ENCODE measurements around the gene MAP3K5. TPM values are rescaled to one million over a fixed set of nuclear protein-coding genes. Genes with fewer than 3 reads are reported as not detected.

Gene MAP3K5
- total RNA-seq, 1 donor from 2014 or later, result 18.3 TPM

DNA sequence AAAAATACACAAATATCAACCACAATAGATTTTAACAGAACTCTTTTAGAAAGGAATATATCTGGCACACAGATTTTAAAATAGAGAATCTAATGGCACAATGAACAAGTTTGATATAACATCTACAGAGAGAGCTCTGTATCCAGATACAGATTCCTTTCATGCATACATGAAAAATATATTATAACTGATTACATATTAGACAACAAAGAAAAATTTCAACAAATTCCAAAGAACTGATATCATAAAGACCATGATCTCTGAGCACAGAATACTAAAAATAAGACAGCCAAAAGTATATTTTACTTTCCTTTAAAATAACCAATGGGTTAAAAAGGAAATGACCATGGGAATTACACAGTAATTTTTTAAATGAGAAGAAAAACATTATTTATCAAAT, 167.9 kb downstream of the MAP3K5 start:
- FAIRE-seq, result no peak
- DNase-seq (ENCODE audit: low spot score in 2 of 2), result no peak

DNA sequence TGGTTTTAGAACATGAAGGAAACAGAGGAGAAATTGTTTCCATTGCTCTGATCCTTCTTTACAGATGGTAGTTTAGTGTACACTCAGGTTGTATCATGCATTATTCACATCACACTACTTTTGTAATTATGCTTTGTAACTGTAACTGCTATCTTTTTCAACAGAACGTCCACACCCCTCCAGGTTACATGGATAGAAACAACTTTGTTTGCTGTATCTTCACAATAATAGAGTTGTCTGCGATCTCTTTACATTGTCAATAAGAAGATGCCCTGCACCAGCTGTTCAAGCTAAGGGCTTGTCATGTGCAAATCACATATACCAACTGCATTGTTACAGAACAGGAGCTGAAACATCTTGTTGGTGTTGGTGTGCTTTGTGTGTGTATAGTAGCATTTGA, 174.2 kb downstream of the MAP3K5 start:
- no peak for DNase-seq (ENCODE audit: low spot score in 2 of 2)
- no peak for FAIRE-seq

DNA sequence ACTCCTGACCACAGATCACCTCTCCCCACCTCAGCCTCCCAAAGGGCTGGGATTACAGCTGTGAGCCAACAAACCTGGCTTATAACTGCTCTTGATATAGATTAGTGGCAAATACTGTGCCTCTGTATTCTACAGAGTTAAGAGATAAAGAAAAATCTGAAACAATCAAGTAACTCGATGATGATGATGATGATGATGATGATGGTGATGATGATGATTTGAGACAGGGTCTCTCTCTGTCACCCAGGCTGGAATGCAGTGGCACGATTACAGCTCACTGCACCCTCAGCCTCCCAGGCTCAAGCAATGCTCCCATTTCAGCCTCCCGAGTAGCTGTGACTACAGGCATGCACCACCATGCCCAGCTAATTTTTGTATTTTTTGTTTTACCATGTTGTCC, 175.8 kb downstream of the MAP3K5 start:
- no peak for DNase-seq (ENCODE audit: low spot score in 2 of 2)
- FAIRE-seq, result no peak

GRCh38 chr6:136614994-136615393, 177.3 kb downstream of the MAP3K5 start:
- no peak for FAIRE-seq
- no peak for DNase-seq (ENCODE audit: low spot score in 2 of 2)

- DNase-seq (ENCODE audit: low spot score in 2 of 2) (no peak), FAIRE-seq (no peak)
Observed at GRCh38 chr6:136614350-136614749, 177.9 kb downstream of the MAP3K5 start.

- no peak for FAIRE-seq
- DNase-seq (ENCODE audit: low spot score in 2 of 2), result no peak
Observed at GRCh38 chr6:136613477-136613876, 178.8 kb downstream of the MAP3K5 start.

GRCh38 chr6:136612666-136613389, 179.4 kb downstream of the MAP3K5 start:
- FAIRE-seq (no peak), DNase-seq (ENCODE audit: low spot score in 2 of 2) (no peak)

- FAIRE-seq (no peak), DNase-seq (ENCODE audit: low spot score in 2 of 2) (no peak)
Observed at GRCh38 chr6:136611746-136612145, 180.5 kb downstream of the MAP3K5 start.

DNA sequence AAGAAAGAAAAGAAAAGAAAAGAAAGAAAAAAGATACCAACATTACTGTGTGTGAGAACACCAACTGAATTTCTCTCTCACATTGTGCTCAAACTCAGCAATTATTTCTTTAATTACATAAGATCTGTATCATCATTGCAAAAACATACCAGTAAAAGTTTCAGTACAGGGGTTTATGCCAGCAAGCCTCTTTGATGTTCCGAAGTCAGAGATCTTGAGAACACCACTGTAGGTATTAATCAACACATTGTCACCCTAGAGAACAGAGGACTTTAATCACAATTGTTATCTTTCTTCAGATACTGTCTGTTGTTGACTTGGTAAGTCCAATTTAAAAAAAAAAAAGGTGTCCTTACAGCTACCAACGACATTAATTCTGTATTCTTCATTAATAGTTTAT, 181.1 kb downstream of the MAP3K5 start:
- FAIRE-seq (no peak), DNase-seq (ENCODE audit: low spot score in 2 of 2) (no peak)

GRCh38 chr6:136609873-136610706, 182.2 kb downstream of the MAP3K5 start:
- DNase-seq (ENCODE audit: low spot score in 2 of 2) (no peak), FAIRE-seq (no peak)

DNA sequence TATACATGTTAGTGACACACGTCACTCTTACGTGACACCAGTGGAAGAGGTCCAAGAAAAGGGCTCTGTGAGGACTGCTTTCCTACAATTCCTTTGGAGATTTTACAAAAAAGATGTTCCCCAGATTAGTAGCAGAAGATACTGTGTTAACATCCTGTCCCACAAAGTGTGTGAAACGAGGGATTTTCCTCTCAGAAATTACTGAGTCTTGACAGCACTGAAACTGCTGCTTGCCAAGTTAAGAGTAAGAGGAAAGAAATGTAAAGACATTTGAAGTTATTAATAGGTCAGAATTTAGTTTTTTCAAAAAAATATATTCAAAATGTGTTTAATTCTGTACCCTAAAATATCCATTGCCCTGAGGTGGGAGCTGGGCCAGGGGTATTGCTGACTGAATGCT, 183.3 kb downstream of the MAP3K5 start:
- FAIRE-seq, result no peak
- no peak for DNase-seq (ENCODE audit: low spot score in 2 of 2)

- FAIRE-seq, result no peak
- no peak for DNase-seq (ENCODE audit: low spot score in 2 of 2)
Observed at GRCh38 chr6:136607932-136608772, 184.1 kb downstream of the MAP3K5 start.

- DNase-seq (ENCODE audit: low spot score in 2 of 2), result no peak
- no peak for FAIRE-seq
Observed at GRCh38 chr6:136607204-136607931, 184.9 kb downstream of the MAP3K5 start.

DNA sequence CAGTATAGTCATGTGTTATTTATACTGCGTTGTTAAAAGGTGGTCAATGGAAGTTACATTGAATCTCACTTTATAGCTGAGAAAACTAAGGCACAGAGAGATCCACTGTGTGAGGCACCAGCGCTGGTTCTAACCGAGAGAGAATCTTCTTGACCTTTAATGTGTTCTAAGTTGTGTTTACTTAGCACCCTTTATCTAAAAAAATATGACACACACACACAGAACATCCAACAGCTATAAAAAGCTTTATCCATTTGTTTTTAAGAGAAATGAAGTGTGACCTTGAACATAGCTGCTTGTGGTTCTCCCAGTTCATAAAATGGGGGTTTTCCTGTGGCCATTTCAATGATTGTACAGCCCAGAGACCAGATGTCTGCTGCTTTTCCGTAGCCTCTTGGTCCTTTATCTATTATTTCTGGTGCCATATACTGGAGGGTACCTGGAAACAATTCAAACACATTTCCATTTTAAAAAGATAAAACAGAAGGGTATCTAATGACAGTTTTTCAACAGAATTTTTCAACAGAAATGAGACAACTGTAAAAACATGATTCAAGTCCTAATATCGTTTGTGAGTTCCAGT, 187.3 kb downstream of the MAP3K5 start:
- FAIRE-seq (no peak), DNase-seq (ENCODE audit: low spot score in 2 of 2) (no peak)

GRCh38 chr6:136604328-136604825, 187.9 kb downstream of the MAP3K5 start:
- FAIRE-seq, result no peak
- DNase-seq (ENCODE audit: low spot score in 2 of 2), result no peak

GRCh38 chr6:136600818-136601217, 191.5 kb downstream of the MAP3K5 start:
- DNase-seq (ENCODE audit: low spot score in 2 of 2) (no peak), FAIRE-seq (no peak)

DNA sequence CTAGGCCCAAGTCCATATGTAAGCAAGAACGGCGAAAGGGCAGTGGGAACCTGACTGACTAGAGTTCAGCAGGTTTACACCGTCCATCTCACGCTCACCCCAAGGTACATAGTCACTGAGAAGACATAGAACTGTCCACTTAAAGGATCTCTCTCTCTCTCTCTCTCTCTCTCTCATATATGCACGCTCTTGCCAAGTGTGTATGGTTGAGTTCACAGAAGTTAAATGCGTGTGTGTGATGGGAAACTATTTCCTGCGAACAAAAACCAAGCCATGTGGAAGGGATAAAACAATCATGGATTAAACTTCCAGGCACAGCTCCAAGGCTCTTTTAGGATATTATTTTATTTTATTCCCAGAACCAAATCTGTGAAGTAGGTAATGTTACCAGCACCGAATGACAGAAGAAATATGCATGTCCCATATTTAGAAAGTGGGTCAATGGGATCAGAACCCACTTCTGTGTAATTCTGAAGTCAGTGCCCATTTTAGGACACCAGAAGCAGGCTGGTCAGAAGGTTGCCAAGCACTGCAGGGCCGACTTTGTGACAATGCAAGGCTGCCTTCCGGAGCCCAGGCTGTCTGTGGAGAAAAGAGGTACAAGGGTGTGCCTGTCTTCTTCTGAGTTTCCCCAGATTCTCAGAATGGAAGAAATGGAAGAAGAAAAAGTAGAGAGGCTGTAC, 192.8 kb downstream of the MAP3K5 start:
- no peak for DNase-seq (ENCODE audit: low spot score in 2 of 2)
- no peak for FAIRE-seq

GRCh38 chr6:136598048-136598447, 194.2 kb downstream of the MAP3K5 start:
- FAIRE-seq (no peak), DNase-seq (ENCODE audit: low spot score in 2 of 2) (no peak)

DNA sequence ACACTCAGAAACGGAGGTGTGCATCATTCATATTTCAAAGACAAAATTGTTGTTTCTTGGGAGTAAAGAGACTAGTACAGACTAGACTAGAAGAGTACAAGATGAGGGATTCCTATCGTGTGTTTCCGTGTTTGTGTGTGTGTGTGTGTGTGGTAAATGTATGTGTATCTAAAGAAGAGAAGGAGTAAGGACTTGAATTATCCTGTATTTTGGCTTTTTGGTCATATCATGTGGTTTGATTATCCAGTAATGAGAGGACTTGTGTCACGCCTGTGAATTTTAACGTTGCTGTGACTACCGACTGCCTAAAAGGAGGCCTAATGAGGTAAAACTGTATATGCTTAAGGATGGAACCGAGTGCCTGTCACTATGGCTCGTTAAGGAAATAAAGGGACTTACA, 197.6 kb downstream of the MAP3K5 start:
- FAIRE-seq (no peak), DNase-seq (ENCODE audit: low spot score in 2 of 2) (no peak)
